Smooth muscle cell of bladder (primary cell): Measurements from ENCODE around the gene HS3ST4. TPM values are rescaled to one million over a fixed set of nuclear protein-coding genes. Genes with fewer than 3 reads are reported as not detected.

Experiments used
- total RNA-seq: library from RNA; depleted of rRNA; stranded (reverse); fragments of >200 nt; gene quantifications from 2 replicates; pipeline ENCODE4 v1.2.3, GENCODE V29; 2014

Gene HS3ST4
- not detected in 2 replicates for total RNA-seq

DNA sequence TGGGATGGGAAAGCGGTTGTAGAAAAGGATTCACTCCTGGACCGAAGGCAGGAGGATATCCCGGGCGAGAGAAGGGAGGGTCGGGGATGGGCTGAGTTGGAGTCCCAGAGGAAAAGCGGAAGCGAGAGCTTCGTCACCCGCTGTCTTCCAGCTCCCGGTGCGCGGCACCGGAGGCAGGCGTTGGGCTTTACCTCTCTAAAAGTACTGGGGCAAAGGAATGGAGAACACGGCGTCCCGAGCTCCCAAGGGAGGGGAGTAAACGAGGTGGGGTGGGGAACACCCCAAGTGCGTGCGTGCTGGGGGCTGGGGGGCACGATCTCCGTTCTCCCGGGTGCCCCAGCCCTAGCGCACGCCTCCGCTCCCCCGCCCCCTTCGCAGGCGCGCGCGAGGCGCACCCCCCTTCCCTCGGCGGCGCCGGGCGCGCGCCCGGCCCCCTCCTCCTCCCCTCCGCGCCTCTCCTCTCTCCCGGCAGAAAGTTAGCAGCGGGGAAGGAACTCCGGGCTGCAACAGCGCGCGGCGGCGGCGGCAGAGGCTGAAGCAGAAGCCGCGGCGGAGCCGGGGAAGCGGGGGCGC lies at the start of gene HS3ST4:
TSS of gene HS3ST4 (plus strand) at position 441 of the 573 bp plus-strand sequence.

